ENCODE measurements around the gene NOS1AP.

DNA sequence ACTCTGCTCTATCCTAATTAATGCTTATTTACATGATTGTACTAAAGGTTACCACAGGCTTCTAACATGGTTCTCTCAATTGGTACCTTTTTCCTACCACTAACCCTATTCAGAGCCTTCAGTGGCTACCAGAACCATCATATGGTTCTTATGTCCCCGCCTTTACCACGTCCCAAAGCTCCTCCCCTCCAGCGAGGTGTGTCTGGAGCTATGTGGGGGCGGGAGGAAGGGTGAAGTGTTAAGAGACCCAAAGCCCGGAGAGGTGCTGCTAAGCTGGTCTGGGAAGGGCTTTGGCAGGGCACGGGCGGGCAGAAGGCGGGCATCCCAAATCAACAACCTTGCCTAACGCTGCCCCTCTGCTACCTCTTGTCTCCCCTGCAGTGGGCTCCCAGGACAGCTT, 297.2 kb downstream of the NOS1AP start:
- TF ChIP-seq, protein P1, sequence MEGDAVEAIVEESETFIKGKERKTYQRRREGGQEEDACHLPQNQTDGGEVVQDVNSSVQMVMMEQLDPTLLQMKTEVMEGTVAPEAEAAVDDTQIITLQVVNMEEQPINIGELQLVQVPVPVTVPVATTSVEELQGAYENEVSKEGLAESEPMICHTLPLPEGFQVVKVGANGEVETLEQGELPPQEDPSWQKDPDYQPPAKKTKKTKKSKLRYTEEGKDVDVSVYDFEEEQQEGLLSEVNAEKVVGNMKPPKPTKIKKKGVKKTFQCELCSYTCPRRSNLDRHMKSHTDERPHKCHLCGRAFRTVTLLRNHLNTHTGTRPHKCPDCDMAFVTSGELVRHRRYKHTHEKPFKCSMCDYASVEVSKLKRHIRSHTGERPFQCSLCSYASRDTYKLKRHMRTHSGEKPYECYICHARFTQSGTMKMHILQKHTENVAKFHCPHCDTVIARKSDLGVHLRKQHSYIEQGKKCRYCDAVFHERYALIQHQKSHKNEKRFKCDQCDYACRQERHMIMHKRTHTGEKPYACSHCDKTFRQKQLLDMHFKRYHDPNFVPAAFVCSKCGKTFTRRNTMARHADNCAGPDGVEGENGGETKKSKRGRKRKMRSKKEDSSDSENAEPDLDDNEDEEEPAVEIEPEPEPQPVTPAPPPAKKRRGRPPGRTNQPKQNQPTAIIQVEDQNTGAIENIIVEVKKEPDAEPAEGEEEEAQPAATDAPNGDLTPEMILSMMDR (conservative IDR thresholded peaks at IDR 0.05; ENCODE audit: low read length), result no peak
- no peak for TF ChIP-seq EZH2phosphoT487 (IDR thresholded peaks at IDR 0.05; ENCODE audit: borderline replicate concordance, low read depth, low read length)

Measured in OCI-LY7 (cell line).